CD4-positive, CD25-positive, alpha-beta regulatory T cell (primary cell): ENCODE results near the gene TMEM247. TPM values are rescaled to one million over a fixed set of nuclear protein-coding genes. Genes with fewer than 3 reads are reported as not detected.

Experiments
- ATAC-seq, 2 donors: fragments of 150-1000 bp; cut with Tn5 transposase; one replicate each; pipeline ENCODE4 v1.10.0; 2021; ENCODE audit warnings: low read depth in 2 of 2, moderate number of reproducible peaks in 2 of 2, moderate library complexity in 1 of 2
- DNase-seq, 3 donors: peaks; one replicate each; pipeline versions ENCODE4 v3.0.0 to v3.0.0-alpha.2; 2012 to 2022; ENCODE audit warnings: mixed read lengths in 1 of 3
- H3K27ac ChIP-seq: one replicate; pipeline ENCODE4 v1.7.0; 2013; ENCODE audit warnings: mild to moderate bottlenecking, low read length; ENCODE audit not compliant: insufficient read depth, poor library complexity, severe bottlenecking
- H3K27me3 ChIP-seq: one replicate; pipeline ENCODE4 v1.7.0; 2013; ENCODE audit warnings: low read length; ENCODE audit not compliant: control insufficient read depth, insufficient read depth
- H3K36me3 ChIP-seq: one replicate; pipeline ENCODE4 v1.7.0; 2013; ENCODE audit warnings: mild to moderate bottlenecking, low read length, moderate library complexity; ENCODE audit not compliant: control insufficient read depth, insufficient read depth
- H3K4me1 ChIP-seq: 2 replicates; pipeline ENCODE4 v1.7.0; 2013; ENCODE audit warnings: mild to moderate bottlenecking, low read length; ENCODE audit not compliant: insufficient read depth, control insufficient read depth, poor library complexity, severe bottlenecking
- H3K4me3 ChIP-seq: one replicate; pipeline ENCODE4 v1.7.0; 2013; ENCODE audit warnings: low read depth, mild to moderate bottlenecking, low read length, moderate library complexity
- H3K9me3 ChIP-seq, 2 experiments: 1 replicate in 1 of 2; 2 replicates in 1 of 2; pipeline ENCODE4 v1.7.0; 2013; ENCODE audit warnings: low read length in 2 of 2, mild to moderate bottlenecking in 1 of 2, moderate library complexity in 1 of 2; ENCODE audit not compliant: control insufficient read depth in 2 of 2
- H3K27ac Mint-ChIP-seq, 3 donors: one replicate each; pipeline ENCODE4 v1.8.0; 2020 to 2022; ENCODE audit warnings: mild to moderate bottlenecking in 3 of 3, mixed read lengths in 3 of 3, moderate library complexity in 2 of 3
- H3K27me3 Mint-ChIP-seq: one replicate; pipeline ENCODE4 v1.8.0; 2022; ENCODE audit warnings: mild to moderate bottlenecking, mixed read lengths
- H3K36me3 Mint-ChIP-seq: one replicate; pipeline ENCODE4 v1.8.0; 2020; ENCODE audit warnings: mixed read lengths
- H3K4me1 Mint-ChIP-seq, 4 donors: one replicate each; pipeline ENCODE4 v1.8.0; 2020 to 2022; ENCODE audit warnings: mixed read lengths in 4 of 4, mild to moderate bottlenecking in 1 of 4
- H3K4me3 Mint-ChIP-seq, 4 donors: one replicate each; pipeline ENCODE4 v1.8.0; 2020 to 2022; ENCODE audit warnings: mild to moderate bottlenecking in 4 of 4, mixed read lengths in 4 of 4, moderate library complexity in 3 of 4
- H3K9me3 Mint-ChIP-seq, 7 donors: one replicate each; pipeline ENCODE4 v1.8.0; 2020 to 2022; ENCODE audit warnings: mixed read lengths in 7 of 7, mild to moderate bottlenecking in 3 of 7, moderate library complexity in 2 of 7
- polyA plus RNA-seq, 4 donors: library from polyadenylated mRNA; unstranded; fragments of 300-500 nt; fragmentation: Illumina TruSeq; gene quantifications; one replicate each; pipeline ENCODE4 v1.2.3, GENCODE V29; 2021
- total RNA-seq: library from RNA; stranded (reverse); gene quantifications from one replicate; pipeline ENCODE4 v1.2.3, GENCODE V29; 2022

The TMEM247 gene
- total and polyA plus RNA-seq, 5 donors from 2014 or later = not detected

DNA sequence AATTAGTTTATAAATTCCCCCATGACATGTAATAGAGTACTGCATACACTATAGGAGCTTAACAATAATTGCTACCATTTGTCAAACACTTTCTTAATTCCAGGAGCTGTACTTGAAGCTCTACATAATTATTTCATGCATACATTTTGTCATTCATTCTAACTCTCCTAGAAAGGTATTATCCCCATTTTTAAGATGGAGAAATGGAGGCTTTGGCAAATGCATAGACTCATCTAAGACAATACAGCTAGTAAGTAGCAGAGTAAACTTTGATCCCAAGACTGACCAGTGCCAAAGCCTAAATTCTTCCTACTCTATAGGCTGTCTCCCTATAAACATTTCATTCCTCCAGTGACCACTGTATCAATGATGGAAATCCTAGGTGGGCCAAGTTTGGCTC is 42.6 kb upstream of the TMEM247 start:
- peaks cover 17 to 36% (median 21%) of the 10 kb centered on the region in 4 donors for H3K4me1 Mint-ChIP-seq
- no peak overlapping the region for H3K27ac Mint-ChIP-seq
- H3K9me3 Mint-ChIP-seq = peaks cover 0 to 6% (median 0%) of the 10 kb centered on the region in 7 donors

DNA sequence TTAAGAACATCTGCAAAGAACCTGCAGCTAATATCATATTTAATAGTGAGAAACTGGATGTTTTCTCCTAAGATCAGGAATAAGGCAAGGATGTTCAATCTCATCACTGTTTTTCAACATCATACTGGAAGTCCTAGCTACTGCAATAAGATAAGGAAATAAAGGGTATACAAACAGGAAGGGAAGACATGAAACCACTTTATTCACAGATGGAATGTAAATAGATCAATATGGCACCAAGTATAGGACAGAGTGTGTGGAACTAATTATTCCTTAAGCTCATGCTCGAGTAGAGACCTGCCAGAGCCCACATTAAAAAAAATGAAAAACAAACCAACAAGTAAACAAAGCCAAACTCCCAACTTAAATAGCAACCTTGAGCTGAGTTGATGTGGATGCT is 41.3 kb upstream of the TMEM247 start:
- ATAC-seq (no peak), DNase-seq (no peak)
- Histone ChIP-seq H3K27me3 (no peaks in the 10 kb centered on the region), H3K4me1 (peaks cover 15% of the 10 kb centered on the region), H3K27ac (no peak overlapping the region), H3K36me3 (no peaks in the 10 kb centered on the region), H3K4me3 (no peak overlapping the region), H3K9me3 (no peaks in the 10 kb centered on the region)
- Mint-ChIP-seq H3K36me3 (no peaks in the 10 kb centered on the region), H3K27me3 (peaks cover 17% of the 10 kb centered on the region), H3K4me1 (peaks cover 13 to 23% (median 18%) of the 10 kb centered on the region in 4 donors), H3K27ac (no peak overlapping the region), H3K4me3 (no peak overlapping the region), H3K9me3 (peaks cover 0 to 6% (median 0%) of the 10 kb centered on the region in 7 donors)

More for the DNA sequence above, 42.6 kb upstream of the TMEM247 start:
- ATAC-seq = no peak
- H3K36me3 ChIP-seq = no peaks in the 10 kb centered on the region
- no peak overlapping the region for H3K4me3 ChIP-seq
- no peaks in the 10 kb centered on the region for H3K9me3 ChIP-seq
- no peak for DNase-seq
- no peak overlapping the region for H3K4me3 Mint-ChIP-seq
- H3K27ac ChIP-seq = no peak overlapping the region
- peaks cover 22% of the 10 kb centered on the region for H3K27me3 Mint-ChIP-seq
- no peaks in the 10 kb centered on the region for H3K27me3 ChIP-seq
- peaks cover 15% of the 10 kb centered on the region for H3K4me1 ChIP-seq
- H3K36me3 Mint-ChIP-seq = no peaks in the 10 kb centered on the region

DNA sequence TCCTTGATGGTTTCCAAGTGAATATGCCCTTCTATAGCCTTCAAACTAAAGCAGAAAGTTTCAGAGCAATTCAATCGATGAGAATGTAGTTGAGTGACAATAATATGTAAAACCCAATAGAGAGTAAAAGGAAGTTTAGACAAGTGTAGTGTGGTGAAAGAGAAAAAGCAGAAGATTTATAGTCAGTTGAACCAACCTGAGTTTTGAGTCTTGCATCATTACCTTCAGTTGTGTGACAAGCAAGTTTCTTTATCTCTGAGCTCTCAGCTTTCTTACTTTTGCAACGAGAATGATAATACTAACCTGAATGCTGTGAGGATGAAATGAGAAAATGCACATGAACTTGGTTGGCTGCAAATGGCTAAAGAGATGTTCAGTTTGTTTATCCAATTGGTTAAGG is 40.6 kb upstream of the TMEM247 start:
- Histone ChIP-seq H3K36me3 (no peaks in the 10 kb centered on the region), H3K27me3 (no peaks in the 10 kb centered on the region), H3K4me3 (no peak overlapping the region), H3K27ac (no peak overlapping the region), H3K9me3 (no peaks in the 10 kb centered on the region), H3K4me1 (peaks cover 15% of the 10 kb centered on the region)
- Mint-ChIP-seq H3K4me1 (peaks cover 13 to 21% (median 18%) of the 10 kb centered on the region in 4 donors), H3K27ac (no peak overlapping the region), H3K27me3 (peaks cover 20% of the 10 kb centered on the region), H3K9me3 (peaks cover 0 to 4% (median 0%) of the 10 kb centered on the region in 7 donors), H3K36me3 (no peaks in the 10 kb centered on the region), H3K4me3 (peak overlapping the region in 1 of 4 donors; percentile 1)
- no peak for DNase-seq
- no peak for ATAC-seq

DNA sequence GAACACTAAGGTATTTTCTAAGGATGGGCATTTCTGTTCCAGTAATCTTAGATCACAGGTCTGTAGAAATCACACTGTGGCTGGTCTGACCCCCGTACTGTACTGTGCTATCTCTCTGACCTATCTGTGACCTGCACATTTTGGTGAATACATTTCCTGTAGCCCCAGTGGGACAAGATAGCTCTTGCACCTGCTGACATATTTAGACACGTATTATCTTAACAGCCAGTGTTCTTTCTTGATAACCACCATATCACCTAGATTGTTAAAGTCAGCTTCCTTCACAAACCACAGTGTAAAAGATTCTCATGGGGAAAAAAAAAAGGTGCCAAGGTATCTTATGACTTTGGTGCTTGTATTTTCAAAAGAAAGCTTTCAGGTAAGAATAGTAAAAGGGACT is 39.8 kb upstream of the TMEM247 start:
- H3K9me3 Mint-ChIP-seq = peaks cover 0 to 2% (median 0%) of the 10 kb centered on the region in 7 donors
- Histone ChIP-seq H3K9me3 (no peaks in the 10 kb centered on the region), H3K27me3 (no peaks in the 10 kb centered on the region), H3K4me3 (no peak overlapping the region), H3K36me3 (no peaks in the 10 kb centered on the region), H3K27ac (no peak overlapping the region), H3K4me1 (peaks cover 15% of the 10 kb centered on the region)
- peak; percentile 74 to 75 for ATAC-seq
- no peaks in the 10 kb centered on the region for H3K36me3 Mint-ChIP-seq
- peaks cover 13 to 21% (median 18%) of the 10 kb centered on the region in 4 donors for H3K4me1 Mint-ChIP-seq
- H3K27me3 Mint-ChIP-seq = peaks cover 20% of the 10 kb centered on the region
- peak in 2 of 3 donors; percentile 11 to 18 for DNase-seq
- H3K27ac Mint-ChIP-seq = peak overlapping the region in 2 of 3 donors; percentile 28 to 79
- H3K4me3 Mint-ChIP-seq = peak overlapping the region in 2 of 4 donors; percentile 13 to 56

DNA sequence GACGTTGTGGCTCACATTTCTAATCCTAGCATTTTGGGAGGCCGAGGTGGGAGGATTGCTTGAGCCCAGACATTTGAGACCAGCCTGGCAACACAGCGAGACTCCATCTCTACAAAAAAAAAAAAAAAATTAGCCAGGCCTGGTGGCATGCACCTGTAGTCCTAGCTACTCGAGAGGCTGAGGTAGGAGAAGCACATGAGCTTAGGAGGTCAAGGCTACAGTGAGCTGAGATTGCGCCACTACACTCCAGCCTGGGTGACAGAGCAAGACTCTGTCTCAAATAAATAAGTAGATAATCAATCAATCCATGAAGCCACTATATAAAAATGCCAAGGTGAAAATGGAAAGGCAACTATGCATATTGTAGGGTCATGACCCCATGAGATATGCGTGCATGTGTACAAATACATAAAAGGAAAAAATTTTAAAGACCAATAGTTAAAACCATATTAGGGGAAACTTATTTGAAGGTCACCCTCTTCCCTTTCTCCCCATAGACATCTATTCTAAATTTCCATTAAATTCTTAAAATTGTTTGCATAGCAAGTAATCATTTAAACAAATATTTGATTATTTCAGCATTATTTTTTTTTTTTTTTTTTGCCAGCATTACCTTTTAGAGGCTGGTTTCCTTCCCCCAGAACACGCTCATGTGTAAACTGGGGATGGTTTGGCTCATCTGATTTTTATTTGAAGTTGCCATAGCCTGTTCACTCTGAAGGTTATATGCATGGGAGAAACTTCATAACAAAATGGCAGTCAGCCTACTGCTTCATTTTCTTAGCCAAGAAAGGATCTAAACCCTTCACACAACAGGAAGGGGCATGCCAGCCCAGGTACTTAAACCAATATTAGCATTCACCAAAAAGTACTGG is 37.3 kb upstream of the TMEM247 start:
- Mint-ChIP-seq H3K36me3 (no peaks in the 10 kb centered on the region), H3K27me3 (peaks cover 21% of the 10 kb centered on the region), H3K9me3 (peaks cover 2 to 14% (median 7%) of the 10 kb centered on the region in 7 donors), H3K4me3 (no peak overlapping the region), H3K27ac (no peak overlapping the region), H3K4me1 (peaks cover 13 to 21% (median 18%) of the 10 kb centered on the region in 4 donors)
- Histone ChIP-seq H3K4me3 (no peak overlapping the region), H3K27ac (no peak overlapping the region), H3K4me1 (peaks cover 15% of the 10 kb centered on the region), H3K36me3 (no peaks in the 10 kb centered on the region), H3K27me3 (peaks cover 4% of the 10 kb centered on the region), H3K9me3 (peaks cover 5 to 7% of the 10 kb centered on the region in 2 experiments)
- ATAC-seq = no peak
- no peak for DNase-seq

DNA sequence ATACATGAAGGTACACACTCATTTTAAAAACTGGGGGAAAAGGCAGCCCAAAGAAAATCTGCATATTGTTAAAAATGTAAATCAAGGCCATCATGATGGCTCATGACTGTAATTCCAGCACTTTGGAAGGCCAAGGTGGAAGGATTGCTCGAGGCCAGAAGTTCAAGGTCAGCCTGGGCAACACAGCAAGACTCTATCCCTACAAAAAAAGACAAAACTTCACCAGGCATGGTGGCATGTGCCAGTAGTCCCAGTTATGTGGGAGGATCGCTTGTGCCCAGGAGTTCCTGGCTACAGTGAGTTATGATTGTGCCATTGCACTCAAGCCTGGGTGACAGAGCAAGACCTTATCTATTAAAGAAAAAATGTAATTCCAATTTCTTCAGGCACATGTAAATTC is 34.6 kb upstream of the TMEM247 start:
- Mint-ChIP-seq H3K27me3 (peaks cover 17% of the 10 kb centered on the region), H3K27ac (no peak overlapping the region), H3K4me1 (peaks cover 2 to 8% (median 7%) of the 10 kb centered on the region in 4 donors), H3K4me3 (no peak overlapping the region), H3K36me3 (no peaks in the 10 kb centered on the region), H3K9me3 (peaks cover 0 to 14% (median 7%) of the 10 kb centered on the region in 7 donors)
- ATAC-seq (no peak), DNase-seq (no peak)
- peaks cover 5 to 7% of the 10 kb centered on the region in 2 experiments for H3K9me3 ChIP-seq
- H3K4me3 ChIP-seq = no peak overlapping the region
- no peaks in the 10 kb centered on the region for H3K36me3 ChIP-seq
- H3K27me3 ChIP-seq = peaks cover 12% of the 10 kb centered on the region
- H3K4me1 ChIP-seq = peaks cover 6% of the 10 kb centered on the region
- no peak overlapping the region for H3K27ac ChIP-seq

DNA sequence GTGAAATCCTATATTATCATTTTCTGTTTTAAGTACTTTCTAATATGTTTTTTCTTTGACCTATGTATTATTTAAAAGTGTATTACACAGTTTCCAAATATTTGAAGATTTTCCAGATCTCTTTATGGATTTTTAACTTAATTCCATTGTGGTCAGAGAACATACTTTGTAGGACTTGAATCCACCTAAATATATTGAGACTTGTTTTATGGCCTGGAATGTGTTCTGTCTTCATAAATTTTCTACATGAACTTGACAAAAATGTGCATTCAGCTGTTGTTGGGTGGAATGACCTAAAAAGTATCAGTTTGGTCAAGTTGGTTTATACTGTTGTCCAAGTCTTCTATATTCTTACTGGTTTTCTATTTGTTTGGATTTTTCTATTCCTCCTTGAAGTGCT is 33.8 kb upstream of the TMEM247 start:
- H3K4me1 ChIP-seq = no peaks in the 10 kb centered on the region
- Mint-ChIP-seq H3K9me3 (peaks cover 0 to 14% (median 7%) of the 10 kb centered on the region in 7 donors), H3K36me3 (no peaks in the 10 kb centered on the region), H3K27ac (no peak overlapping the region), H3K4me3 (no peak overlapping the region), H3K27me3 (peaks cover 16% of the 10 kb centered on the region), H3K4me1 (peaks cover 0 to under 1% (median 0%) of the 10 kb centered on the region in 4 donors)
- H3K36me3 ChIP-seq = no peaks in the 10 kb centered on the region
- H3K27me3 ChIP-seq = peaks cover 14% of the 10 kb centered on the region
- H3K27ac ChIP-seq = no peak overlapping the region
- peaks cover 5 to 7% of the 10 kb centered on the region in 2 experiments for H3K9me3 ChIP-seq
- no peak for ATAC-seq
- no peak for DNase-seq
- H3K4me3 ChIP-seq = no peak overlapping the region
